ENCODE data around the gene SDC1. TPM values are rescaled to one million over a fixed set of nuclear protein-coding genes. Genes with fewer than 3 reads are reported as not detected.
A peak's percentile ranks its signal among the peaks of the same experiment; 100 is the strongest.
"Not testable (repeated sequence)": the region's sequence is repeated elsewhere in the genome, so short reads cannot be mapped to it uniquely, and the experiment has no call there.

SDC1 gene
- total RNA-seq: 100 to 1,000 TPM; 156 to 213 TPM

GRCh38 chr2:20224716-20225293 is at the start of gene SDC1:
Gene SDC1, minus strand, starts transcription at chr2:20225130. Its CDS starts 263 bp downstream, at chr2:20224867.
- intact Hi-C loops (cut with DNase I): loop anchor here (10.0 kb wide), 2 partner anchors 90 to 120 kb away; no protein-coding TSS in a partner anchor
- no peaks in the 10 kb centered on the region for H3K27me3 ChIP-seq
- H3K4me3 ChIP-seq: peak within 1 kb of the TSS; percentile 80
- H3K9ac ChIP-seq (ENCODE audit: low read depth in 2 of 2, low read length in 2 of 2): peak within 1 kb of the TSS; percentile 73 to 90
- no peaks in the 10 kb centered on the region for H3K9me3 ChIP-seq
- peaks cover 4% of the 10 kb centered on the region for H3K4me1 ChIP-seq
- peak within 1 kb of the TSS; percentile 93 for H3K27ac ChIP-seq
- no peak for TF ChIP-seq CTCF (IDR thresholded peaks at IDR 0.05)
- peak; percentile 80 for DNase-seq
- H3K36me3 ChIP-seq: no peaks in the 10 kb centered on the region

GRCh38 chr2:20273042-20273441 is 48.1 kb upstream of the SDC1 start:
- no peak overlapping the region for H3K4me3 ChIP-seq
- TF ChIP-seq CTCF (IDR thresholded peaks at IDR 0.05): no peak
- H3K9ac ChIP-seq (ENCODE audit: low read depth in 2 of 2, low read length in 2 of 2): no peak overlapping the region
- intact Hi-C loops (cut with DNase I): no loop called here
- H3K4me1 ChIP-seq: no peaks in the 10 kb centered on the region
- DNase-seq: no peak
- no peaks in the 10 kb centered on the region for H3K36me3 ChIP-seq
- H3K9me3 ChIP-seq: no peaks in the 10 kb centered on the region
- no peaks in the 10 kb centered on the region for H3K27me3 ChIP-seq
- no peak overlapping the region for H3K27ac ChIP-seq

GRCh38 chr2:20268317-20268716 is 43.4 kb upstream of the SDC1 start:
- H3K27ac ChIP-seq; H3K36me3 ChIP-seq; H3K27me3 ChIP-seq; intact Hi-C loops (cut with DNase I); H3K9ac ChIP-seq (ENCODE audit: low read depth in 2 of 2, low read length in 2 of 2); DNase-seq; H3K4me3 ChIP-seq; H3K9me3 ChIP-seq; H3K4me1 ChIP-seq: not testable (repeated sequence)

- no peak for TF ChIP-seq CTCF (IDR thresholded peaks at IDR 0.05)
- Histone ChIP-seq H3K27me3 (no peaks in the 10 kb centered on the region), H3K9me3 (no peaks in the 10 kb centered on the region), H3K27ac (no peak overlapping the region), H3K4me1 (no peaks in the 10 kb centered on the region), H3K36me3 (no peaks in the 10 kb centered on the region), H3K4me3 (no peak overlapping the region), H3K9ac (ENCODE audit: low read depth in 2 of 2, low read length in 2 of 2) (no peak overlapping the region)
- DNase-seq: no peak
- intact Hi-C loops (cut with DNase I): no loop called here
Measured at GRCh38 chr2:20267529-20267928, 42.6 kb upstream of the SDC1 start.

- Histone ChIP-seq H3K9ac (ENCODE audit: low read depth in 2 of 2, low read length in 2 of 2) (no peak overlapping the region), H3K27me3 (no peaks in the 10 kb centered on the region), H3K9me3 (no peaks in the 10 kb centered on the region), H3K4me1 (no peaks in the 10 kb centered on the region), H3K36me3 (no peaks in the 10 kb centered on the region), H3K27ac (no peak overlapping the region), H3K4me3 (no peak overlapping the region)
- DNase-seq: no peak
- no peak for TF ChIP-seq CTCF (IDR thresholded peaks at IDR 0.05)
- intact Hi-C loops (cut with DNase I): no loop called here
Measured at GRCh38 chr2:20264629-20265028, 39.7 kb upstream of the SDC1 start.

GRCh38 chr2:20257411-20257810 is 32.5 kb upstream of the SDC1 start:
- intact Hi-C loops (cut with DNase I): no loop called here

More at GRCh38 chr2:20257411-20257810, 32.5 kb upstream of the SDC1 start:
- no peak for DNase-seq
- no peak overlapping the region for H3K4me3 ChIP-seq
- H3K36me3 ChIP-seq: no peaks in the 10 kb centered on the region
- H3K9ac ChIP-seq (ENCODE audit: low read depth in 2 of 2, low read length in 2 of 2): no peak overlapping the region
- H3K9me3 ChIP-seq: no peaks in the 10 kb centered on the region
- TF ChIP-seq CTCF (IDR thresholded peaks at IDR 0.05): no peak
- no peaks in the 10 kb centered on the region for H3K27me3 ChIP-seq
- H3K4me1 ChIP-seq: no peaks in the 10 kb centered on the region
- H3K27ac ChIP-seq: no peak overlapping the region
